ENCODE results near the gene MTAP.

Gene MTAP

GRCh38 chr9:21883642-21884041, 81.2 kb downstream of the MTAP start:
- no peak overlapping the region for H3K4me3 Mint-ChIP-seq
- no peak overlapping the region for H3K27ac Mint-ChIP-seq
- no peaks in the 10 kb centered on the region for H3K27me3 Mint-ChIP-seq
- peaks cover 39% of the 10 kb centered on the region for H3K9me3 Mint-ChIP-seq
- intact Hi-C loops (cut with micrococcal nuclease), result loop anchor here (10.0 kb wide), 1 partner anchor 71 kb away; no protein-coding TSS in a partner anchor
- no peaks in the 10 kb centered on the region for H3K4me1 Mint-ChIP-seq (ENCODE audit: low read depth)
- H3K36me3 Mint-ChIP-seq (ENCODE audit: low read depth), result peaks cover 28% of the 10 kb centered on the region

- H3K36me3 Mint-ChIP-seq (ENCODE audit: low read depth), result peaks cover 44% of the 10 kb centered on the region
- no peaks in the 10 kb centered on the region for H3K4me1 Mint-ChIP-seq (ENCODE audit: low read depth)
- H3K27me3 Mint-ChIP-seq, result no peaks in the 10 kb centered on the region
- intact Hi-C loops (cut with micrococcal nuclease), result loop anchor here (10.0 kb wide), 1 partner anchor 65 kb away; no protein-coding TSS in a partner anchor
- H3K9me3 Mint-ChIP-seq, result peaks cover 84% of the 10 kb centered on the region
- no peak overlapping the region for H3K27ac Mint-ChIP-seq
- H3K4me3 Mint-ChIP-seq, result no peak overlapping the region
Measured at GRCh38 chr9:21889673-21890072, 87.2 kb downstream of the MTAP start.

- Mint-ChIP-seq H3K4me3 (no peak overlapping the region), H3K27ac (no peak overlapping the region), H3K27me3 (no peaks in the 10 kb centered on the region), H3K9me3 (peaks cover 90% of the 10 kb centered on the region), H3K4me1 (ENCODE audit: low read depth) (no peaks in the 10 kb centered on the region), H3K36me3 (ENCODE audit: low read depth) (peaks cover 44% of the 10 kb centered on the region)
- intact Hi-C loops (cut with micrococcal nuclease), result no loop called here
Measured at GRCh38 chr9:21890696-21891095, 88.3 kb downstream of the MTAP start.

GRCh38 chr9:21901546-21901945, 99.1 kb downstream of the MTAP start:
- Mint-ChIP-seq H3K4me1 (ENCODE audit: low read depth) (no peaks in the 10 kb centered on the region), H3K27ac (no peak overlapping the region), H3K4me3 (no peak overlapping the region), H3K9me3 (peaks cover 62% of the 10 kb centered on the region), H3K36me3 (ENCODE audit: low read depth) (no peaks in the 10 kb centered on the region), H3K27me3 (no peaks in the 10 kb centered on the region)
- intact Hi-C loops (cut with micrococcal nuclease), result no loop called here

- H3K4me1 Mint-ChIP-seq (ENCODE audit: low read depth), result no peaks in the 10 kb centered on the region
- intact Hi-C loops (cut with micrococcal nuclease), result no loop called here
- H3K4me3 Mint-ChIP-seq, result no peak overlapping the region
- peaks cover 58% of the 10 kb centered on the region for H3K9me3 Mint-ChIP-seq
- H3K27me3 Mint-ChIP-seq, result no peaks in the 10 kb centered on the region
- H3K27ac Mint-ChIP-seq, result no peak overlapping the region
- H3K36me3 Mint-ChIP-seq (ENCODE audit: low read depth), result no peaks in the 10 kb centered on the region
Measured at GRCh38 chr9:21902136-21902535, 99.7 kb downstream of the MTAP start.

GRCh38 chr9:21903380-21903965, 101.0 kb downstream of the MTAP start:
- no peak overlapping the region for H3K4me3 Mint-ChIP-seq
- intact Hi-C loops (cut with micrococcal nuclease), result no loop called here
- no peaks in the 10 kb centered on the region for H3K27me3 Mint-ChIP-seq
- no peaks in the 10 kb centered on the region for H3K36me3 Mint-ChIP-seq (ENCODE audit: low read depth)
- H3K27ac Mint-ChIP-seq, result no peak overlapping the region
- no peaks in the 10 kb centered on the region for H3K4me1 Mint-ChIP-seq (ENCODE audit: low read depth)
- H3K9me3 Mint-ChIP-seq, result peaks cover 50% of the 10 kb centered on the region

- Mint-ChIP-seq H3K9me3 (peaks cover 43% of the 10 kb centered on the region), H3K27ac (no peak overlapping the region), H3K4me1 (ENCODE audit: low read depth) (no peaks in the 10 kb centered on the region), H3K36me3 (ENCODE audit: low read depth) (no peaks in the 10 kb centered on the region), H3K27me3 (no peaks in the 10 kb centered on the region), H3K4me3 (no peak overlapping the region)
- intact Hi-C loops (cut with micrococcal nuclease), result no loop called here
Measured at GRCh38 chr9:21904371-21904770, 101.9 kb downstream of the MTAP start.

- intact Hi-C loops (cut with micrococcal nuclease), result no loop called here
- Mint-ChIP-seq H3K4me3 (no peak overlapping the region), H3K9me3 (peaks cover 38% of the 10 kb centered on the region), H3K27ac (no peak overlapping the region), H3K4me1 (ENCODE audit: low read depth) (no peaks in the 10 kb centered on the region), H3K36me3 (ENCODE audit: low read depth) (no peaks in the 10 kb centered on the region), H3K27me3 (no peaks in the 10 kb centered on the region)
Measured at GRCh38 chr9:21904776-21905175, 102.3 kb downstream of the MTAP start.

- Mint-ChIP-seq H3K27me3 (no peaks in the 10 kb centered on the region), H3K9me3 (peaks cover 40% of the 10 kb centered on the region), H3K27ac (no peak overlapping the region), H3K4me3 (no peak overlapping the region), H3K4me1 (ENCODE audit: low read depth) (no peaks in the 10 kb centered on the region), H3K36me3 (ENCODE audit: low read depth) (no peaks in the 10 kb centered on the region)
- intact Hi-C loops (cut with micrococcal nuclease), result no loop called here
Measured at GRCh38 chr9:21906213-21906612, 103.8 kb downstream of the MTAP start.

GRCh38 chr9:21906881-21907280, 104.4 kb downstream of the MTAP start:
- H3K27me3 Mint-ChIP-seq, result no peaks in the 10 kb centered on the region
- intact Hi-C loops (cut with micrococcal nuclease), result no loop called here
- H3K27ac Mint-ChIP-seq, result no peak overlapping the region
- peaks cover 47% of the 10 kb centered on the region for H3K9me3 Mint-ChIP-seq
- H3K4me1 Mint-ChIP-seq (ENCODE audit: low read depth), result no peaks in the 10 kb centered on the region
- no peak overlapping the region for H3K4me3 Mint-ChIP-seq
- H3K36me3 Mint-ChIP-seq (ENCODE audit: low read depth), result no peaks in the 10 kb centered on the region

GRCh38 chr9:21919377-21920362, 117.2 kb downstream of the MTAP start:
- H3K9me3 Mint-ChIP-seq, result peaks cover 30% of the 10 kb centered on the region
- intact Hi-C loops (cut with micrococcal nuclease), result no loop called here
- H3K27ac Mint-ChIP-seq, result no peak overlapping the region
- H3K27me3 Mint-ChIP-seq, result no peaks in the 10 kb centered on the region
- H3K4me3 Mint-ChIP-seq, result no peak overlapping the region
- no peaks in the 10 kb centered on the region for H3K36me3 Mint-ChIP-seq (ENCODE audit: low read depth)
- H3K4me1 Mint-ChIP-seq (ENCODE audit: low read depth), result peaks cover 9% of the 10 kb centered on the region

- Mint-ChIP-seq H3K4me3 (no peak overlapping the region), H3K27ac (no peak overlapping the region), H3K9me3 (no peaks in the 10 kb centered on the region), H3K4me1 (ENCODE audit: low read depth) (peaks cover 9% of the 10 kb centered on the region), H3K27me3 (no peaks in the 10 kb centered on the region), H3K36me3 (ENCODE audit: low read depth) (no peaks in the 10 kb centered on the region)
- intact Hi-C loops (cut with micrococcal nuclease), result no loop called here
Measured at GRCh38 chr9:21923694-21924093, 121.3 kb downstream of the MTAP start.

- no peak overlapping the region for H3K27ac Mint-ChIP-seq
- intact Hi-C loops (cut with micrococcal nuclease), result no loop called here
- no peaks in the 10 kb centered on the region for H3K9me3 Mint-ChIP-seq
- H3K36me3 Mint-ChIP-seq (ENCODE audit: low read depth), result no peaks in the 10 kb centered on the region
- no peaks in the 10 kb centered on the region for H3K27me3 Mint-ChIP-seq
- no peak overlapping the region for H3K4me3 Mint-ChIP-seq
- peaks cover 6% of the 10 kb centered on the region for H3K4me1 Mint-ChIP-seq (ENCODE audit: low read depth)
Measured at GRCh38 chr9:21927752-21928151, 125.3 kb downstream of the MTAP start.

GRCh38 chr9:21931428-21931827, 129.0 kb downstream of the MTAP start:
- Mint-ChIP-seq H3K4me1 (ENCODE audit: low read depth) (peaks cover 10% of the 10 kb centered on the region), H3K27ac (no peak overlapping the region), H3K4me3 (no peak overlapping the region)

More at GRCh38 chr9:21931428-21931827, 129.0 kb downstream of the MTAP start:
- intact Hi-C loops (cut with micrococcal nuclease), result no loop called here
- Mint-ChIP-seq H3K9me3 (no peaks in the 10 kb centered on the region), H3K36me3 (ENCODE audit: low read depth) (no peaks in the 10 kb centered on the region), H3K27me3 (no peaks in the 10 kb centered on the region)

All from dendritic cell treated with granulocyte-macrophage colony-stimulating factor and Interleukin-4, amounts not matched to agents 40 ng/mL and 50 ng/mL, for 4 days (primary cell).